ENCODE results near the gene CDC45.
"Not testable (repeated sequence)": the region's sequence is repeated elsewhere in the genome, so short reads cannot be mapped to it uniquely, and the experiment has no call there.

The CDC45 gene

GRCh38 chr22:19479355-19480172, at the start of gene CDC45:
TSS of gene CDC45 (plus strand) at chr22:19479920. CDS start at chr22:19479969, 49 bp downstream.
- DNase-seq = peak; percentile 98

GRCh38 chr22:19429950-19430889, 49.5 kb upstream of the CDC45 start:
- DNase-seq = no peak

GRCh38 chr22:19430890-19431541, 48.7 kb upstream of the CDC45 start:
- DNase-seq = no peak

GRCh38 chr22:19431649-19432132, 48.0 kb upstream of the CDC45 start, which contains the start of gene HIRA:
TSS of gene HIRA (minus strand) at chr22:19431733. CDS start at chr22:19431476, 257 bp downstream.
- no peak for DNase-seq

- peak; percentile 46 for DNase-seq
Observed at GRCh38 chr22:19432133-19432851, 47.4 kb upstream of the CDC45 start, which contains the start of gene MRPL40. TSS of gene MRPL40 (plus strand) at chr22:19432545. CDS start at chr22:19432555, 10 bp downstream.

- no peak for DNase-seq
Observed at GRCh38 chr22:19434401-19434800, 45.3 kb upstream of the CDC45 start.

- DNase-seq = no peak
Observed at GRCh38 chr22:19434829-19435580, 44.7 kb upstream of the CDC45 start.

- not testable (repeated sequence) for DNase-seq
Observed at GRCh38 chr22:19436444-19437161, 43.1 kb upstream of the CDC45 start.

- DNase-seq = no peak
Observed at GRCh38 chr22:19438298-19438697, 41.4 kb upstream of the CDC45 start.

GRCh38 chr22:19440411-19441195, 39.1 kb upstream of the CDC45 start:
- DNase-seq = no peak

GRCh38 chr22:19442166-19442565, 37.6 kb upstream of the CDC45 start:
- DNase-seq = no peak

- DNase-seq = no peak
Observed at GRCh38 chr22:19443544-19444211, 36.0 kb upstream of the CDC45 start.

- DNase-seq = not testable (repeated sequence)
Observed at GRCh38 chr22:19445279-19445982, 34.3 kb upstream of the CDC45 start.

- DNase-seq = no peak
Observed at GRCh38 chr22:19446603-19447329, 33.0 kb upstream of the CDC45 start.

- peak; percentile 54 for DNase-seq
Observed at GRCh38 chr22:19447330-19448075, 32.2 kb upstream of the CDC45 start, which contains the start of gene C22orf39. TSS of gene C22orf39 (minus strand) at chr22:19447711. CDS start at chr22:19447688, 23 bp downstream.

GRCh38 chr22:19448076-19448607, 31.6 kb upstream of the CDC45 start:
- DNase-seq = peak; percentile 45
